ENCODE data around the gene KPTN. TPM values are rescaled to one million over a fixed set of nuclear protein-coding genes. Genes with fewer than 3 reads are reported as not detected.

The KPTN gene
- polyA plus RNA-seq, 1 donor (not counting 4 experiments of a cell fraction or from before 2014, with no cell fraction given): 7.3 TPM

DNA sequence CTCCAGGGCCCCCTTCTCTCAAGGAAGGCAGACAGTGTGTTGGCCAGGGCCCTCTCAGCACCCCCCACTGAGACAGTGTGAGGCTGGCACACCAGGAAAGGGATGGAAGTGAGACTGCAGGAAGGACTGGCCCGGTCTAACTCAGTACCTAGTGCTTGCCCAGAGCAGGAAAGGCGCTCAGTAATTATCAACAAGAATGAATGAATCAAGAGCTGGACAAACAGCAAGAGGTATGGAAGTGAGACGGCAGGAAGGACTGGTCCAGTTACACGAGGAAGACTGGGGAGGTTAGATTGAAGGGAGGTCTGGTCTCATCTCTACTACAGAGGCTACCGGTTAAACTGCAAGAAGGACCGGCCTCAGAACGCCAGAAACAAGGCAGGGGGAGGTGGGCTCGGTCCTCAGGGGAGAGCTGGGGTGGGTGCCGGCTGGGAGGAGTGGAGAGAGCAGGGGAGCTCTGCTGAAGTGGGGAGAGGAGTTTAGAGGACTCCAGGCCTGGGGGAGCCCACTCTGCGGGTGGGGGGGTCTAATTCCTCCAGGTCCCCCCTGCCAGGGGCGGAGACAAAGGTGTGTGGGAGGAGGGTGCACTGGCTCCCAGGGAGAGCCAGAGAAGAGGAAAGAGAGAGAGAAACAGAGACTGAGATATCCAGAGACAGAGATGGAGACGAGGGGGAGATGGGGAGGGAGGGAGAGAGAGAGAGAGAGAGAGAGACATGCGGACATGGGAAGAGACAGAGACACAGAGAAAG is 13.4 kb downstream of the KPTN start:
- no peak overlapping the region for H3K4me2 ChIP-seq (ENCODE audit: control insufficient read depth, extremely low read depth, insufficient read depth, low read depth, low read length)
- no peak for FAIRE-seq

DNA sequence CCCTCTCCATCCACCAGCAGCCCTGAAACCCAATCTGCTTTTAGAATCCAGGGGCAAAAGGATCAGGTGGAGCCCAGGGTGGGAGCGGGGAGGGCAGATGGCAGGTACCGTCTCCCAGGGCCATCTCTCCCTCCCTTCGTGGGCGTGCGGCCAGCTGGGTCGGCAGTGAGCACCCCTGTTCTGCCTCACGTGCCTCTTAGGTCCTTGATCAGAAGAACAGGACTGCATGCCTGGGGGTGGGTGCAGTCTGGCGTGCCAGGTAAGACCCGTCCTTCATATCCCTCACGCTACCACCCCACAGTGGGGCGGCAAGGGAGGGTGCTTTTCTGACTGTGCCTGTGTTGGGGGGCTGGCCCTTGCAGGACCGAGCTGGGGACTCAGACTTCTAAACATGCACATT is 14.3 kb downstream of the KPTN start:
- Histone ChIP-seq H3K9ac (ENCODE audit: control insufficient read depth, extremely low read depth, insufficient read depth, low read length) (no peak overlapping the region), H2AFZ (ENCODE audit: control insufficient read depth, low read length) (no peak overlapping the region), H3K9me3 (ENCODE audit: control insufficient read depth, low read depth, low read length) (no peaks in the 10 kb centered on the region), H3K4me1 (ENCODE audit: control insufficient read depth, extremely low read depth, insufficient read depth, low read length) (no peaks in the 10 kb centered on the region), H4K20me1 (ENCODE audit: control insufficient read depth, extremely low read depth, insufficient read depth, low read length) (no peaks in the 10 kb centered on the region), H3K27ac (ENCODE audit: control insufficient read depth, insufficient read depth, low read length) (no peak overlapping the region), H3K36me3 (ENCODE audit: control insufficient read depth in 2 of 2, extremely low read depth in 1 of 2, insufficient read depth in 2 of 2, low read length in 2 of 2) (no peaks in the 10 kb centered on the region), H3K27me3 (ENCODE audit: control insufficient read depth, extremely low read depth, insufficient read depth, low read length) (peaks cover 43% of the 10 kb centered on the region), H3K4me2 (ENCODE audit: control insufficient read depth, extremely low read depth, insufficient read depth, low read depth, low read length) (no peak overlapping the region), H3K79me2 (ENCODE audit: control insufficient read depth, insufficient read depth, low read length) (no peaks in the 10 kb centered on the region), H3K9me1 (ENCODE audit: control insufficient read depth, extremely low read depth, insufficient read depth, low read length) (no peaks in the 10 kb centered on the region), H3K4me3 (ENCODE audit: control insufficient read depth in 2 of 3, extremely low read depth in 1 of 3, insufficient read depth in 2 of 3, low read depth in 1 of 3, low read length in 3 of 3) (no peak overlapping the region)
- no peak for DNase-seq (ENCODE audit: low read depth, low spot score)
- peak; percentile 18 for TF ChIP-seq EZH2 (IDR thresholded peaks at IDR 0.05; ENCODE audit: low read length)
- TF ChIP-seq CTCF (optimal IDR thresholded peaks at IDR 0.05 in 1 of 3, IDR thresholded peaks at IDR 0.05 in 1 of 3, conservative IDR thresholded peaks at IDR 0.05 in 1 of 3; ENCODE audit: extremely low read depth in 1 of 3, insufficient read depth in 2 of 3, low read length in 3 of 3): no peak
- dilution Hi-C loops (cut with MboI; ENCODE audit: extremely low pct_ligation_motif_present, low sequenced_read_pairs): no loop called here
- FAIRE-seq: no peak

More for the DNA sequence above, 13.4 kb downstream of the KPTN start:
- Histone ChIP-seq H3K9me1 (ENCODE audit: control insufficient read depth, extremely low read depth, insufficient read depth, low read length) (no peaks in the 10 kb centered on the region), H3K27me3 (ENCODE audit: control insufficient read depth, extremely low read depth, insufficient read depth, low read length) (peaks cover 43% of the 10 kb centered on the region), H4K20me1 (ENCODE audit: control insufficient read depth, extremely low read depth, insufficient read depth, low read length) (no peaks in the 10 kb centered on the region), H3K27ac (ENCODE audit: control insufficient read depth, insufficient read depth, low read length) (no peak overlapping the region), H3K9me3 (ENCODE audit: control insufficient read depth, low read depth, low read length) (no peaks in the 10 kb centered on the region), H3K9ac (ENCODE audit: control insufficient read depth, extremely low read depth, insufficient read depth, low read length) (no peak overlapping the region), H3K4me1 (ENCODE audit: control insufficient read depth, extremely low read depth, insufficient read depth, low read length) (no peaks in the 10 kb centered on the region), H3K36me3 (ENCODE audit: control insufficient read depth in 2 of 2, extremely low read depth in 1 of 2, insufficient read depth in 2 of 2, low read length in 2 of 2) (peaks cover 0 to 3% of the 10 kb centered on the region in 2 experiments), H3K79me2 (ENCODE audit: control insufficient read depth, insufficient read depth, low read length) (no peaks in the 10 kb centered on the region), H3K4me3 (ENCODE audit: control insufficient read depth in 2 of 3, extremely low read depth in 1 of 3, insufficient read depth in 2 of 3, low read depth in 1 of 3, low read length in 3 of 3) (no peak overlapping the region), H2AFZ (ENCODE audit: control insufficient read depth, low read length) (no peak overlapping the region)
- TF ChIP-seq EZH2 (IDR thresholded peaks at IDR 0.05; ENCODE audit: low read length) (no peak), CTCF (optimal IDR thresholded peaks at IDR 0.05 in 1 of 3, IDR thresholded peaks at IDR 0.05 in 1 of 3, conservative IDR thresholded peaks at IDR 0.05 in 1 of 3; ENCODE audit: extremely low read depth in 1 of 3, insufficient read depth in 2 of 3, low read length in 3 of 3) (no peak)
- DNase-seq (ENCODE audit: low read depth, low spot score): no peak
- dilution Hi-C loops (cut with MboI; ENCODE audit: extremely low pct_ligation_motif_present, low sequenced_read_pairs): no loop called here
